ENCODE data around the gene ATP2C2.

The ATP2C2 gene

GRCh38 chr16:84475643-84476240 is 107.4 kb downstream of the ATP2C2 start:
- FAIRE-seq, result no peak
- DNase-seq (ENCODE audit: insufficient read length, low spot score), result no peak
- no peak for TF ChIP-seq POLR2A (IDR thresholded peaks at IDR 0.05; ENCODE audit: low read depth, low read length)

- DNase-seq (ENCODE audit: insufficient read length, low spot score) (no peak), FAIRE-seq (no peak)
- no peak for TF ChIP-seq POLR2A (IDR thresholded peaks at IDR 0.05; ENCODE audit: low read depth, low read length)
Observed at GRCh38 chr16:84476401-84476800, 108.1 kb downstream of the ATP2C2 start.

- no peak for TF ChIP-seq POLR2A (IDR thresholded peaks at IDR 0.05; ENCODE audit: low read depth, low read length)
- no peak for DNase-seq (ENCODE audit: insufficient read length, low spot score)
- FAIRE-seq, result no peak
Observed at GRCh38 chr16:84477661-84478060, 109.3 kb downstream of the ATP2C2 start.

GRCh38 chr16:84478172-84478947 is 110.0 kb downstream of the ATP2C2 start:
- DNase-seq (ENCODE audit: insufficient read length, low spot score), result peak; percentile 53
- no peak for FAIRE-seq
- TF ChIP-seq POLR2A (IDR thresholded peaks at IDR 0.05; ENCODE audit: low read depth, low read length), result no peak

- FAIRE-seq (no peak), DNase-seq (ENCODE audit: insufficient read length, low spot score) (no peak)
- no peak for TF ChIP-seq POLR2A (IDR thresholded peaks at IDR 0.05; ENCODE audit: low read depth, low read length)
Observed at GRCh38 chr16:84479716-84480450, 111.5 kb downstream of the ATP2C2 start.

GRCh38 chr16:84481051-84481735 is 112.9 kb downstream of the ATP2C2 start:
- DNase-seq (ENCODE audit: insufficient read length, low spot score), result no peak
- no peak for TF ChIP-seq POLR2A (IDR thresholded peaks at IDR 0.05; ENCODE audit: low read depth, low read length)
- no peak for FAIRE-seq

- DNase-seq (ENCODE audit: insufficient read length, low spot score) (no peak), FAIRE-seq (no peak)
- no peak for TF ChIP-seq POLR2A (IDR thresholded peaks at IDR 0.05; ENCODE audit: low read depth, low read length)
Observed at GRCh38 chr16:84482001-84482891, 113.9 kb downstream of the ATP2C2 start.

- DNase-seq (ENCODE audit: insufficient read length, low spot score) (no peak), FAIRE-seq (no peak)
- TF ChIP-seq POLR2A (IDR thresholded peaks at IDR 0.05; ENCODE audit: low read depth, low read length), result no peak
Observed at GRCh38 chr16:84482951-84483881, 114.9 kb downstream of the ATP2C2 start.

- no peak for DNase-seq (ENCODE audit: insufficient read length, low spot score)
- no peak for FAIRE-seq
- TF ChIP-seq POLR2A (IDR thresholded peaks at IDR 0.05; ENCODE audit: low read depth, low read length), result no peak
Observed at GRCh38 chr16:84483882-84484565, 115.7 kb downstream of the ATP2C2 start.

GRCh38 chr16:84484579-84485254 is 116.4 kb downstream of the ATP2C2 start:
- DNase-seq (ENCODE audit: insufficient read length, low spot score) (no peak), FAIRE-seq (no peak)
- TF ChIP-seq POLR2A (IDR thresholded peaks at IDR 0.05; ENCODE audit: low read depth, low read length), result no peak

Measured in H54 (cell line).